A549 (cell line): Measurements from ENCODE around the gene SELENOI. TPM values are rescaled to one million over a fixed set of nuclear protein-coding genes. Genes with fewer than 3 reads are reported as not detected.

Experiments
- ATAC-seq, 2 experiments: fragments of 200-7000 bp in 1 of 2; fragments of >200 bp in 1 of 2; cut with Nextera tagmentation in 1 of 2; cut with Tn5 transposase in 1 of 2; 3 replicates each; pipeline versions ENCODE4 v1.8.0 to v1.9.1; 2018 to 2020; ENCODE audit warnings: mild to moderate bottlenecking in 1 of 2, moderate library complexity in 1 of 2
- CTCF ChIA-PET: fragments of 300-600 bp; sonication (Branson Sonifier 250); formaldehyde crosslinking; extraction: SDS; loops from one replicate; lab custom pipeline; 2021; ENCODE audit warnings: antibody characterized with exemption, inconsistent platforms; lab: Yijun Ruan, JAX
- POLR2A ChIA-PET: fragments of 350-600 bp; formaldehyde crosslinking; extraction: SDS; loops from one replicate; lab custom pipeline; 2021; ENCODE audit warnings: antibody characterized with exemption, inconsistent platforms; lab: Yijun Ruan, JAX
- DNase-seq, 2 experiments: peaks; one replicate each; pipeline versions ENCODE4 v3.0.0 to v3.0.0-alpha.2; 2011 to 2016; ENCODE audit warnings: low read depth in 1 of 2, low spot score in 1 of 2
- FAIRE-seq: peaks from 2 replicates; lab custom pipeline; 2011; peaks lifted over from hg19 to GRCh38; lab: Jason Lieb, UNC
- H3K27ac ChIP-seq, 2 experiments: fragments of >200 bp; sonication (Bioruptor Twin); formaldehyde crosslinking; 3 replicates each; pipeline ENCODE4 v1.5.1; 2016 to 2017
- H3K4me1 ChIP-seq: fragments of >200 bp; sonication (Bioruptor Twin); formaldehyde crosslinking; 3 replicates; pipeline ENCODE4 v1.6.1; 2016
- H3K4me2 ChIP-seq: fragments of >200 bp; sonication (Bioruptor Twin); formaldehyde crosslinking; 3 replicates; pipeline ENCODE4 v1.6.1; 2016
- H3K4me3 ChIP-seq: fragments of >200 bp; sonication (Bioruptor Twin); formaldehyde crosslinking; 3 replicates; pipeline ENCODE4 v1.5.1; 2016
- H3K9me3 ChIP-seq: fragments of >200 bp; sonication (Bioruptor Twin); formaldehyde crosslinking; 3 replicates; pipeline ENCODE4 v1.6.1; 2016
- ATOH8 ChIP-seq: fragments of 250-450 bp; sonication (Bioruptor Pico); IDR thresholded peaks from 2 replicates; pipeline ENCODE4 v1.5.0; 2020; ENCODE audit warnings: low read depth, mild to moderate bottlenecking, moderate library complexity
- BCL3 ChIP-seq: fragments of >200 bp; sonication (Bioruptor Twin); formaldehyde crosslinking; IDR thresholded peaks from 3 replicates; pipeline ENCODE4 v1.6.1; 2016
- CEBPB ChIP-seq, 2 experiments: fragments of >200 bp in 1 of 2; sonication (Bioruptor Twin) in 1 of 2; formaldehyde crosslinking in 1 of 2; IDR thresholded peaks; 2 replicates each; pipeline ENCODE4 v1.6.1; 2012 to 2016
- CHD2 ChIP-seq: fragments of 150-350 bp; IDR thresholded peaks from 2 replicates; pipeline ENCODE4 v1.6.1; 2014; ENCODE audit warnings: low read length; ENCODE audit not compliant: partially characterized antibody
- CTCF ChIP-seq: fragments of >200 bp; sonication (Bioruptor Twin); formaldehyde crosslinking; IDR thresholded peaks from 3 replicates; pipeline ENCODE4 v1.5.1; 2016
- EHMT2 ChIP-seq: fragments of 200-600 bp; sonication (generic); IDR thresholded peaks from 2 replicates; pipeline ENCODE4 v1.6.1; 2016; ENCODE audit warnings: antibody characterized with exemption, low read depth, mild to moderate bottlenecking, moderate library complexity
- ESRRA ChIP-seq: fragments of 150-350 bp; IDR thresholded peaks from 2 replicates; pipeline ENCODE4 v1.6.1; 2014; ENCODE audit warnings: mild to moderate bottlenecking, low read length, borderline replicate concordance
- FOSB ChIP-seq: fragments of 250-450 bp; sonication (Bioruptor Pico); IDR thresholded peaks from 2 replicates; pipeline ENCODE4 v1.5.0; 2020; ENCODE audit warnings: mild to moderate bottlenecking, moderate library complexity
- FOXS1 ChIP-seq: fragments of 250-450 bp; sonication (Bioruptor Pico); IDR thresholded peaks from 2 replicates; pipeline ENCODE4 v1.5.0; 2020; ENCODE audit warnings: mild to moderate bottlenecking, moderate library complexity
- GATA3 ChIP-seq: IDR thresholded peaks from 2 replicates; pipeline ENCODE4 v1.6.1; 2012; ENCODE audit warnings: borderline replicate concordance
- HDAC2 ChIP-seq: fragments of 200-600 bp; sonication (generic); IDR thresholded peaks from 2 replicates; pipeline ENCODE4 v1.6.1; 2016
- HMGXB4 ChIP-seq: fragments of 250-450 bp; sonication (Bioruptor Pico); IDR thresholded peaks from 2 replicates; pipeline ENCODE4 v1.5.0; 2021; ENCODE audit warnings: mild to moderate bottlenecking, moderate library complexity, borderline replicate concordance
- HOXB13 ChIP-seq: fragments of 250-450 bp; sonication (Bioruptor Pico); IDR thresholded peaks from 2 replicates; pipeline ENCODE4 v1.5.0; 2020; ENCODE audit warnings: low read depth, mild to moderate bottlenecking, moderate library complexity
- HOXB5 ChIP-seq: fragments of 250-450 bp; sonication (Bioruptor Pico); IDR thresholded peaks from 2 replicates; pipeline ENCODE4 v1.5.0; 2020; ENCODE audit warnings: mild to moderate bottlenecking, moderate library complexity
- JUN ChIP-seq, 2 experiments: fragments of >200 bp; sonication (Bioruptor Twin); formaldehyde crosslinking; IDR thresholded peaks; 2 replicates in 1 of 2; 3 replicates in 1 of 2; pipeline ENCODE4 v1.6.1; 2016 to 2017
- MAX ChIP-seq: IDR thresholded peaks from 2 replicates; pipeline ENCODE4 v1.6.1; 2012
- NFE2L2 ChIP-seq: fragments of 150-350 bp; conservative IDR thresholded peaks from 2 replicates; pipeline ENCODE4 v1.6.1; 2014; ENCODE audit warnings: low read length
- NPAS2 ChIP-seq: fragments of 250-450 bp; sonication (Bioruptor Pico); IDR thresholded peaks from 2 replicates; pipeline ENCODE4 v1.8.0; 2022; ENCODE audit warnings: mild to moderate bottlenecking, moderate library complexity, borderline replicate concordance
- PBX3 ChIP-seq: IDR thresholded peaks from 2 replicates; pipeline ENCODE4 v1.6.1; 2012
- POLR2A ChIP-seq: IDR thresholded peaks from 2 replicates; pipeline ENCODE4 v1.6.1; 2012; ENCODE audit warnings: mild to moderate bottlenecking, low read length
- RARB ChIP-seq: fragments of 250-450 bp; sonication (Bioruptor Pico); IDR thresholded peaks from 2 replicates; pipeline ENCODE4 v1.8.0; 2021; ENCODE audit warnings: mild to moderate bottlenecking, moderate library complexity
- RFX5 ChIP-seq: fragments of 450-650 bp; IDR thresholded peaks from 2 replicates; pipeline ENCODE4 v1.7.1; 2014; ENCODE audit warnings: antibody characterized with exemption, mild to moderate bottlenecking, moderate library complexity
- SREBF2 ChIP-seq: fragments of 450-650 bp; IDR thresholded peaks from 2 replicates; pipeline ENCODE4 v1.6.1; 2014; ENCODE audit warnings: mild to moderate bottlenecking, moderate library complexity
- TP53 ChIP-seq: fragments of 250-450 bp; sonication (Bioruptor Pico); IDR thresholded peaks from 2 replicates; pipeline ENCODE4 v1.5.0; 2021; ENCODE audit warnings: mild to moderate bottlenecking, moderate library complexity
- USF2 ChIP-seq: fragments of 450-650 bp; IDR thresholded peaks from 2 replicates; pipeline ENCODE4 v1.6.1; 2014; ENCODE audit warnings: antibody characterized with exemption
- ZNF302 ChIP-seq: fragments of 250-450 bp; sonication (Bioruptor Pico); IDR thresholded peaks from 2 replicates; pipeline ENCODE4 v1.9.0; 2021; ENCODE audit warnings: inconsistent platforms, mild to moderate bottlenecking, moderate library complexity
- ZSCAN20 ChIP-seq: fragments of 250-450 bp; sonication (Bioruptor Pico); IDR thresholded peaks from 2 replicates; pipeline ENCODE4 v1.8.0; 2022; ENCODE audit warnings: mild to moderate bottlenecking, moderate library complexity
- WGBS: methylation state at CpG from one replicate; pipeline ENCODE4 v1.1.6; 2017; ENCODE audit errors: missing lambda C conversion rate; 5-methylcytosine and 5-hydroxymethylcytosine counted together
- polyA plus RNA-seq, 4 experiments: library from polyadenylated mRNA; depleted of rRNA in 3 of 4; stranded (reverse); fragments of >200 nt; fragmentation: RNase III in 1 of 4; extraction: RNeasy Plus Mini Kit Qiagen cat#74134 plus additional on column Dnase treatment in 1 of 4; gene quantifications; 2 replicates in 3 of 4; 3 replicates in 1 of 4; pipeline ENCODE4 v1.2.3, GENCODE V29; 2011 to 2017

Gene SELENOI
- polyA plus RNA-seq, 2 of the 4 experiments (the other 2 are of a cell fraction) = 18.2 to 38.7 TPM

- no peak for TF ChIP-seq RARB
- TF ChIP-seq FOSB (CRISPR knock-in tag) = no peak
- TF ChIP-seq HOXB13 = no peak
- TF ChIP-seq HMGXB4 = peak; percentile 34; the same call in 1 of the 2 replicates
- TF ChIP-seq HOXB5 (CRISPR knock-in tag) = no peak; the same call in 1 of the 2 replicates
- TF ChIP-seq MAX = peak; percentile 75; the same call in 1 of the 2 replicates
- no peak for TF ChIP-seq SREBF2
- no peak for TF ChIP-seq CTCF
- no peak for TF ChIP-seq FOXS1 (CRISPR knock-in tag)
- no peak for TF ChIP-seq ATOH8
- no peak for TF ChIP-seq CHD2
- peak; percentile 91; the same call in 1 of the 2 replicates for TF ChIP-seq TP53
- TF ChIP-seq CEBPB (IDR thresholded peaks at IDR 0.05) = no peak
- peak; percentile 94 for TF ChIP-seq BCL3
- TF ChIP-seq PBX3 = peak; percentile 89
- TF ChIP-seq ZNF302 (CRISPR knock-in tag) = no peak
Measured at GRCh38 chr2:26345545-26346453, at the start of gene SELENOI (continued).

- no peak for TF ChIP-seq ESRRA
- no peak for TF ChIP-seq RFX5
- TF ChIP-seq ZNF302 (CRISPR knock-in tag) = no peak
- no peak for TF ChIP-seq ZSCAN20 (CRISPR knock-in tag)
- no peak for TF ChIP-seq POLR2A
- no peak for TF ChIP-seq NFE2L2
- no peak for TF ChIP-seq JUN (IDR thresholded peaks at IDR 0.05)
- TF ChIP-seq GATA3 = no peak
- TF ChIP-seq EHMT2 = no peak
- no peak for TF ChIP-seq FOSB (CRISPR knock-in tag)
- TF ChIP-seq USF2 = no peak
- TF ChIP-seq HDAC2 = no peak
- TF ChIP-seq NPAS2 (CRISPR knock-in tag) = no peak
Measured at GRCh38 chr2:26297061-26297460, 48.9 kb upstream of the SELENOI start.

More at GRCh38 chr2:26297061-26297460, 48.9 kb upstream of the SELENOI start:
- FAIRE-seq (no peak), DNase-seq (no peak), ATAC-seq (no peak)
- ChIA-PET POLR2A (no interaction called here), CTCF (interaction anchor here (0.6 to 1.5 kb wide), 6 partner anchors 10 to 281 kb away, joined by 3 to 4 read pairs (median 3); no protein-coding TSS in a partner anchor)
- H3K27ac ChIP-seq = no peak overlapping the region
- no peak overlapping the region for H3K4me2 ChIP-seq
- H3K9me3 ChIP-seq = no peaks in the 10 kb centered on the region
- WGBS = 76% methylated on average over 3 of the region's 3 CpGs
- H3K4me1 ChIP-seq = 0 out of 3 replicates have a peak, but pooled peaks cover 3% of the 10 kb centered on the region
- no peak overlapping the region for H3K4me3 ChIP-seq
